GM18499 (cell line): ENCODE measurements around the gene PAWR.
"Not testable (repeated sequence)": the region's sequence is repeated elsewhere in the genome, so short reads cannot be mapped to it uniquely, and the experiment has no call there.

Source experiments
- ATAC-seq: cut with Tn5 transposase; IDR thresholded peaks from one replicate; pipeline ENCODE4 v1.9.1; 2021; ENCODE audit warnings: moderate number of reproducible peaks; ENCODE audit not compliant: insufficient read depth, unreplicated experiment

The PAWR gene

DNA sequence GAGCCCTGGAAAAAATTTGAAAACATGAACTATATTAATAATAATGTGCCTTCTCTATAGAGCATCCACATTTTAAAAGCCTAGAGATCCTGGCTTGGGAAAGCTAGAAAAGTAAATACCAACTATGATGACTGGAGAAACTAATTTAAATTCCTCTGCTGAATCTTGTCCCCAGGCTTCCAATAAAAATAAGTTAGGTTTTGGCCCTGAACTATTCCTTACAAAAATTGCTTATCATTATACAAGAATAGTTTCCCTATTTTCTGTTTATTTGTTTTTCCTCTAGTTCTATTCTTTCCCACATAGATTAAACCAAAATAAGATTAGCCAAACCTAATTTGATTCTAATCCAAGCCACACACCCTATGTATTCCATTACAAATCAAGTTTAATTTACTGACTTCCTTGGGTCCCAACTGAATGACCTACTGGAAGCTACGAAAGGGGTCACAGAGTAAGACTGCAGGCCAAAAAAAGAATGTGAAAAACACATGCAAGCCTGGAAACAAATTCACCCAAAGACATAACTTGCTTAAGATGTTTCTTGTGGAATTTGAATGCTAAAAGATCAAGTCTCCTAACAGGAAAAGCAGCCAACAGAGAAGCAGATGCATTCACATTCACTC, 133.0 kb downstream of the PAWR start:
- ATAC-seq = no peak

- ATAC-seq = no peak
These were observed 135.5 kb downstream of the PAWR start for GRCh38 chr12:79555028-79555925.

DNA sequence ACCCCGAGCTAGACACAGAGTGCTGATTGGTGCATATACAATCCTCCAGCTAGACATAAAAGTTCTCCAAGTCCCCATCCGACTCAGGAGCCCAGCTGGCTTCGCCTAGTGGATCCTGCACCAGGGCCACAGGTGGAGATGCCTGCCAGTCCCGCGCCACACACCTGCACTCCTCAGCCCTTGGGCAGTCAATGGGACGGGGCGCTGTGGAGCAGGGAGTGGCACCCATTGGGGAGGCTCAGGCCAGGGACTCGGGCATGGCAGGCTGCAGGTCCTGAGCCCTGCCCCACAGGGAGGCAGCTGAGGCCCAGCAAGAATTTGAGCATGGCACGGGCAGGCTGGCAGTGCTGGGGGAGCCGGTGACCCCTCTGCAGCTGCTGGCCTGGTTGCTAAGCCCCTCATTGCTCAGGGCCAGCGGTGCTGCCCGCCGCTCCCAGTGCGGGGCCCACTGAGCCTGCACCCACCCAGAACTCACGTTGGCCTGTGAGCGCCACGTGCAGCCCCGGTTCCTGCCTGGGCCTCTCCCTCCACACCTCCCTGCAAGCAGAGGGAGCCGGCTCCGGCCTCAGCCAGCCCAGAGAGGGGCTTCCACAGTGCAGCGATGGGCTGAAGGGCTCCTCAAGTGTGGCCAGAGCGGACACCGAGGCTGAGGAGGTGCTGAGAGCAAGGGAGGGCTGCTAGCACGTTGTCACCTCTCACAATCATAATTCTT, 136.7 kb downstream of the PAWR start:
- ATAC-seq = no peak

DNA sequence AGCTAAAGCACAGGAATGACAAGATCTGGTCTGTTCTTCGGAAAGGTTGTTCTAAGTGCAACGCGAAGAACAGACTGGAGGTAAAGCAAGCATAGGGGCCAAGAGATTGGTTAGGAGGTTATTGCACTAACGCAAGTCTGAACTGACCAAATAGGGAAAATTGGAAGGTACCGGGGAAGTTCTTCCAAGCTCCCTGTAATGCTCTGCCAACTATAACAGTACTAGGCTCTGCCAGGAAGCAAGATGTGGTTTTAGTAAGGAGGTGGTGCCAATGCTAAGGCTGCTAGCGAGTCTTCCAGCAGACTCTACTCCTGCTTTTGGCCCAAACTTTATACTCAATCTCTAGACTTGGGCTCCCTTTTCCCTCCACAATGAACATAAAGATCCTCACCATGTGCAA, 138.6 kb downstream of the PAWR start:
- ATAC-seq = no peak

GRCh38 chr12:79549531-79550271, 141.1 kb downstream of the PAWR start:
- no peak for ATAC-seq

DNA sequence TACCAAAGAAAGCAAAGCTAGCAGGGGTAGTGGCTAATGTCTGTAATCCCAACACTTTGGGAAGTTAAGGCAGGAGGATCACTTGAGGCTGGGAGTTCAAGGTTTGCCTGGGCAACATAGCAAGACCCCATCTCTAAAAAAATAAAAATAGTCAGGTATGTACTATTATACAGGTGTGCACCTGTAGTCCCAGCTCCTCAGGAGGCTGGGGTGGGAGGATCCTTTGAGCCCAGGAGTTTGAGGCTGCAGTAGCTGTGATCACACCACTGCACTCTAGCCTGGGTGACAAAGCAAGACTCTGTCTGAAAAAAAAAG, 142.2 kb downstream of the PAWR start:
- ATAC-seq = no peak

- ATAC-seq = no peak
These were observed 142.8 kb downstream of the PAWR start for GRCh38 chr12:79547735-79548609.

- no peak for ATAC-seq
These were observed 143.6 kb downstream of the PAWR start for GRCh38 chr12:79547044-79547734.

GRCh38 chr12:79546466-79547043, 144.2 kb downstream of the PAWR start:
- ATAC-seq = no peak

- not testable (repeated sequence) for ATAC-seq
These were observed 146.3 kb downstream of the PAWR start for GRCh38 chr12:79544439-79544838.

DNA sequence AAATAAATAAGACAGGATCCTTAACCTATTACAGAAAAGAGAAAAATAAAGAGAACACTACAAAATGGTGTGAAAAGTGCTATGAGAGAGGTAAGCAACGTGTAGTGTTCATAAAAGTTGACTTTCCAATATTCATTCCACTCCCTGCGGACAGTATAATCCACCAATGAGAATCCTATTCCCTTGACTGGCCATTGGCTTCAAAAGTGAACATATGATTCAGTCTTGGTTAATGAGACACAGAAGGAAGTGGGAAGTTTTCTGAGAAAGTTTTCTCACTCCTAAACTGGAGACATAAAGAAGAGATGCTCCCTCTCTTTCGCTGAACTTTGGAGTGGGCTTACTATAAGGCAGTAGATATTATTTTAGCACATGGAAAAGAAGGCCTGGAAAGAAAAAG, 153.1 kb downstream of the PAWR start:
- no peak for ATAC-seq

DNA sequence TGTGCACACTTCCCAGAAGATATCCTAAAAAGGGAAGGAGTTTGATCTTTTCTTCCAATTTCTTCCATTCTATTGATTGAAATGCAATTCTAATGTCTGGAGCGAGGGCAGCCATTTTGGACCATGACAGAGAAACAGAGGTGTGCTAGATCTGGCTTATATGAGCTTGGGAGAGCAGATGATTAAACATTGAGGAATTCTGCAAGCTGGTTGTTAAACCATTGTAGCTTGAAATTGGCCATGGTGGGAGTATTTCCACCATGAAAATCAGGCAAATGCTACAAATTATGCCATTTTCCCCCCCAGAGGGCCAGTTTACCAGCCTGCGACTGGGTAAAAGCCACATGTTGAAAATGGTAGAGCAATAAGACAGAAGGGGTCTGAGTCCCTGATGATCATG, 155.0 kb downstream of the PAWR start:
- ATAC-seq = no peak
